GM06990 (cell line): Measurements from ENCODE around the gene LGALS9B.
"Not testable (repeated sequence)": the region's sequence is repeated elsewhere in the genome, so short reads cannot be mapped to it uniquely, and the experiment has no call there.

Experiments
- DNase-seq: peaks from one replicate; pipeline ENCODE4 v3.0.0-alpha.2; 2011; ENCODE audit not compliant: insufficient read length; ENCODE audit errors: extremely low read depth
- H3K27me3 ChIP-seq: replicated peaks from 2 replicates; pipeline ENCODE4 v1.6.0; 2011; ENCODE audit warnings: low read length; ENCODE audit not compliant: control insufficient read depth, insufficient read depth
- H3K36me3 ChIP-seq: 2 replicates; pipeline ENCODE4 v1.5.1; 2011; ENCODE audit warnings: low read length; ENCODE audit not compliant: control insufficient read depth, insufficient read depth
- H3K4me3 ChIP-seq: replicated peaks from 2 replicates; pipeline ENCODE4 v1.5.1; 2011; ENCODE audit warnings: low read depth, mild to moderate bottlenecking, control low read depth, low read length

Gene LGALS9B

GRCh38 chr17:20467447-20467846 lies at the start of gene LGALS9B:
LGALS9B (minus strand) TSS chr17:20467539; CDS start chr17:20467470, 69 bp downstream.
- not testable (repeated sequence) for H3K4me3 ChIP-seq, H3K36me3 ChIP-seq, DNase-seq, H3K27me3 ChIP-seq

DNA sequence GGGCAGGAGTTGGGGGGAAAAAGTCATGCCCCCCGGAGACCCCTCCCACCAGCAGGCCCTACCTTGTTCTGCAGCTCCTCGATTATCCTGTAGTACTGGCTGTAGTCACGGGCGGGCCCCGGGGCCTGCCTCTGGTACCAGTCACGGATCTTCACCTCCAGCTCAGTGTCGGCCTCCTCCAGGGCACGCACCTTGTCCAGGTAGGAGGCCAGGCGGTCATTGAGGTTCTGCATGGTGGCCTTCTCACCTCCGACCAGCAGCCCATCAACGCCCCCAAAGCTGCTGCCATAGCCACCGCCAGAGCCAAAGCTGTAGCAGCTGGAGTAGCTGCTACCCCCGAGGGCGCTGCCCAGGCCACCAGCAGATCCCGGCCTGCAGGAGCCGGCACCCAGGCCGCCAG lies 49.6 kb upstream of the LGALS9B start:
- not testable (repeated sequence) for H3K27me3 ChIP-seq, H3K36me3 ChIP-seq, DNase-seq, H3K4me3 ChIP-seq

DNA sequence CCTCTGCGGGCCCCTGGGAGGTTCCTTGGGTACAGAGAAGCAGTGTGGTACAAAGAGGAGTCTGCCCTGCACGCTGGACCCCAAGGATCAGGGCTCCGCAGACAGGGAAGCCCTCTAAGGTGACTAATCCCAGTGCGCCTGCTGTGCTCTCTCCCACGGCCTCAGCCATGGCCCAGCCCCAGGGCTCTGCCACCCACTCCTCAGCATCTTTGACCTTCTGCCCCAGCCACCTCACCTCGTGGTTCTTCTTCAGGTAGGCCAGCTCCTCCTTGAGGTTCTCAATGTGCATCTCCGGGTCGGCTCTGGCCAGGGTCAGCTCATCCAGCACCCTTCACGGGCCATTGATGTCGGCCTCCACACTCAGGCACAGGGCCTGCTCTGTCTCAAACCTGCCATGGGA lies 47.8 kb upstream of the LGALS9B start:
- not testable (repeated sequence) for DNase-seq, H3K36me3 ChIP-seq, H3K4me3 ChIP-seq, H3K27me3 ChIP-seq

DNA sequence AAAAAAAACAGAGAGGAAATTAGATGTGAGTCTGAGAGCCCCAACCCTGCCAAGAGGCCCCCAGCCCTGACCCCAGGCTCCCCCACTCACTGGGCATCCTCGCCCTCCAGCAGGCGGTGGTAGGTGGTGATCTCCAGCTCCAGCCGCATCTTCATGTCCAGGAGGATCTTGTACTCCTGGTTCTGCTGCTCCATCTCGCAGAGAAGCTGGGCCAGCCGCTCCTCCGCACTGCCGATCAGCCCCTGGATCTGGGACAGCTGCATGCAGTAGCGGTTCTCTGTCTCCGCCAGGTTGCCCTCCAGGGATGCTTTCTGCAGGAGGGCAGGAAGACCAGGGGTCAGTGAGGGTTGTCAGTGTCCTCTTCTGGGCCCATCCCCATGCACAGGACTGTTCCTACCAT lies 46.2 kb upstream of the LGALS9B start:
- H3K27me3 ChIP-seq, DNase-seq, H3K36me3 ChIP-seq, H3K4me3 ChIP-seq: not testable (repeated sequence)

DNA sequence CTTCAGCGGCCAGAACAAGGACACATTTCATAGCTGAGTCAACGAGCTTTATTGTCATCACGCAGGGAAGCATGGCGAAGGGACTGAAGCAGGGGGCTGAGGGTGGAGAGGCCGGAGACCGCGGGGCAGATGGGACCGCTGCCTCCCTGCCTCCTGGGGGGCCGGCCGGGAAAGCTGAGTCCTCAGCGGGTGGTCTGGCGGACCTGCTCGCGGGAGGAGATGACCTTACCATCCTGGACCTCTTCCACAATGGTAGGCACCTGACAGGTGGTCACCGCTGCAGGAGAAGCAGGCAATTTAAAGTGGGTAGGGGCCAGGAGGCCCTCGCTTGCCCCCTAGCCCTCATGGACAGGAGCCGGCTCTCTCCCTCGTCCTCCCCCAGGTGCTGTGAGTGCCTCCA lies 45.0 kb upstream of the LGALS9B start:
- not testable (repeated sequence) for DNase-seq, H3K4me3 ChIP-seq, H3K36me3 ChIP-seq, H3K27me3 ChIP-seq

- DNase-seq, result not testable (repeated sequence)
Observed at GRCh38 chr17:20511778-20512177, 44.4 kb upstream of the LGALS9B start.

GRCh38 chr17:20505333-20505732 lies 38.0 kb upstream of the LGALS9B start:
- not testable (repeated sequence) for DNase-seq, H3K4me3 ChIP-seq, H3K27me3 ChIP-seq, H3K36me3 ChIP-seq

More at GRCh38 chr17:20511778-20512177, 44.4 kb upstream of the LGALS9B start:
- not testable (repeated sequence) for H3K27me3 ChIP-seq, H3K36me3 ChIP-seq, H3K4me3 ChIP-seq

DNA sequence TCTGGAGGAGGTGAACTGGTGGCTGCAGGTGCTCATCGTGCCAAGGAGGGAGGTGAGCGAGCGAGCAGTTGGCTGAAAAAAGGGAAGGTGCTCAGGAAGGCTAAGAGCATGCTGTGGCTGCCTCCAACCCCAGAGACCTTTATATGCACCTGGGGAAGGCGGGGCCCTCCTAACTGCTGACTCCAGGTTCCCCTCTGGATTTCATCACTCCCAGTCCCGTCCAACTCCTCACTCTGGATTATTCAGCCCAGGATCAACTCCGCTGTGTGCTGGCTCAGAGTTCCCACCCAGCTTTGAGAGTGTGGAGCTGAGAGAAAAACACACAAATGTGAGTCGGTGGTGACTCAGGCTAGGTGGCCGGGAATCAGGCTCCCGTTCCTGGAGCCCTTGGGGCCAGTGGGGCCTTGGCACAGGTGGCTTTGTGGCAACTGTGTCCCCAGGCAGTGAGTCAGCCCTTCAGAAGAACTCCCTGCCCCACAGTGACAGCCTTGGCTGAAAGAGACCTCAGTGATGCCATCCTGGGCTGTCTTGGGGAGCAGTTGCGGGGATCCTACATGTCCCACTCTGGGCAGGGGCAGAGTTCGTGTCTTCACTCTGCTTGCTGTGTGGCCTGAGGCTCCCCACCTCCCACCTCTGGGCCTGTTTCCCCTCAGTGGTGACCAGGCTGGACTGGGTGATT lies 37.2 kb upstream of the LGALS9B start:
- not testable (repeated sequence) for H3K27me3 ChIP-seq, H3K36me3 ChIP-seq, H3K4me3 ChIP-seq

DNA sequence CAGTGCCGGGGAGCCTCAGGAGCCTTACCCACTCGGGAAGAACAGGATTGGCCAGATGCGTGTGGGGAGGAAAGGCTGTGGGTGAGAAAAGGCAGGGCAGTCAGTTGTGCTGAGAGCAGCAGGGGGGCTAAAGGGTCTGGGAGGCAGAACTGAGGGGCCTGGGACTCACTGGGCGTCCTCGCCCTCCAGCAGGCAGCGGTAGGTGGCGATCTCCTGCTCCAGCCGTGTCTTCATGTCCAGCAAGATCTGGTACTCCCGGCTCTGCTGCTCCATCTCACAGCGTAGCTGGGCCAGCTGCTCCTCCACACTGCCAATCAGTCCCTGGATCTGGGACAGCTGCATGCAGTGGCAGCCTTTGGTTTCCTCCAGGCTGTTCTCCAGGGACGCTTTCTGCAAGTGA lies 34.6 kb upstream of the LGALS9B start:
- not testable (repeated sequence) for DNase-seq, H3K27me3 ChIP-seq, H3K4me3 ChIP-seq, H3K36me3 ChIP-seq

More for the DNA sequence above, 37.2 kb upstream of the LGALS9B start:
- not testable (repeated sequence) for DNase-seq

DNA sequence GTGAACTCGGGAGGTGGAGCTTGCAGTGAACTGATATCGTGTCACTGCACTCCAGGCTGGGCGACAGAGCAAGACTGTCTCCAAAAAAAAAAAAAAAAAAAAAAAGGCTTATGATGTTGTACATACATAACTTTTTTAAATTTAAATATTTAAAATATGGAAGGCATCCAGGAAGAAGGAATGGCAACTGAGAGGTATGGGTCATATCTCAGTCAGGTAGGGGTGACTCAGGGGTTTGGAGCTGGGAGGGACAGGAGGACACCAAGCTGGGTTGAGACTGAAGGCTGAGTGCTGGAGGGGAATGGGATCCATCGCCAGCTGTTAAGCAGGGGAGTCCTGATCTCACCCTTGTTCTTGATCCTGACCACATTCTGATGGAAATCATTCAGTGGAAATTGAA lies 33.0 kb upstream of the LGALS9B start:
- DNase-seq, H3K27me3 ChIP-seq, H3K4me3 ChIP-seq: not testable (repeated sequence)

DNA sequence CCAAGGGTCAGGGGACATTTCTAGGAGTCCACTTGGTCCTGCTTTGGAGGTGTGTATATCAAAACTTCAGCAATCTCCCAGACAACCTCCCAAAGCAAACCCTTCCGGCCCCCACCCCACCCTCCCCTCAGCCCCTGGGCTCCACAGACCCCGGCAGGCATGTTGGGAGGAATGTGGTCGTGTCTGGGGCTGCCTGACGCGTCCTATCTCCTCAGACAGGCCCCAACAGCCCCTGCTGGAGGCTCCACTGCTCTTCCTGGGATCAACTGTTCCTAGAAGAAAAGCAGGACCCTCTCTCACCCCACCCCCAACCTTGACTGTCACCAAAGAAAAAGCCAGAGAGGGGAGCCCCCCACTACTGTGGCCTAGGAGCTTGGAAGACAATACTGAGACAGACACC lies 28.1 kb upstream of the LGALS9B start:
- not testable (repeated sequence) for H3K27me3 ChIP-seq, H3K4me3 ChIP-seq, H3K36me3 ChIP-seq, DNase-seq

More for the DNA sequence above, 33.0 kb upstream of the LGALS9B start:
- H3K36me3 ChIP-seq, result not testable (repeated sequence)

DNA sequence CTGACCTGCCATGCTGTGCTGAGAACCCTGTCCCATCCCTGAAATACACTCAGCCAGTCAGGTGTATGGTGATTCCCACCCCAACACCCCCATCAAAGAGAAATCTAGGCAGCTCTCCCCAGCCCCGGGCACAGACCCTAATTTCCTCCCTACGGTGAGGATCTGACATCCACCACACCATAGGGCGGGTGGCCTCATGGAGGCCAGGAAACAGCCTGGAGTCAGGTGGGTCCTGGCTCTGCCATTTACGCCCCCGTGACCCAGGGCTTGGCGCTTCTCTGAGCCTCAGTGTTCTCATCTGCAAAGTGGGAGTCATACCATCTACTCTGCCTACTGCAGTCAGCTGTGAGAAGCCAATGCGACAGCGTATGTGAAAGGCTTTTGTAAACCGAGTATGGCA lies 27.4 kb upstream of the LGALS9B start:
- H3K36me3 ChIP-seq, H3K4me3 ChIP-seq, H3K27me3 ChIP-seq, DNase-seq: not testable (repeated sequence)

DNA sequence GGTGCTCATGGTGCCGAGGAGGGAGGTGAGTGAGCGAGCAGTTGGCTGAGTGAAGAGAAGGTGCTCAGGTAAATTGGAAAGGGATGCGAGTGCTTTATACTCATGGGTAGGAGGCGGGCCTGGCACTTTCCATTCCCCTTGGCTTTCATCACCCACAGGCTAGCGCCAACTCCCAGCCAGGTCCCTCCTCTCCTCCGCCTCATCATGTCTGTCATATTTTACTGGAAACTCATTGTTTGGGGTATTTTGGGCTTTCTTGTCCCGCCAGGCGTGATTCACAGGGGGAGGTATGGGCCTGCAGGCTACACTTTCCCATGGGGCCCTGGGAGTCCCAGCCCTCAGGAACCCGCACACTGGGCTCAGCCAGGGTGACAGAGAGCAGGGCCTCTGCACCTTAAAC lies 26.8 kb upstream of the LGALS9B start:
- not testable (repeated sequence) for H3K36me3 ChIP-seq, DNase-seq

GRCh38 chr17:20492971-20493370 lies 25.6 kb upstream of the LGALS9B start:
- H3K4me3 ChIP-seq, DNase-seq, H3K36me3 ChIP-seq, H3K27me3 ChIP-seq: not testable (repeated sequence)

More for the DNA sequence above, 26.8 kb upstream of the LGALS9B start:
- H3K27me3 ChIP-seq, H3K4me3 ChIP-seq: not testable (repeated sequence)

GRCh38 chr17:20492099-20492498 lies 24.8 kb upstream of the LGALS9B start:
- H3K27me3 ChIP-seq, DNase-seq, H3K36me3 ChIP-seq, H3K4me3 ChIP-seq: not testable (repeated sequence)
